Mammary epithelial cell (primary cell): Measurements from ENCODE around the gene GPX7.

Source experiments
- CTCF ChIP-seq, 2 donors: IDR thresholded peaks in 1 of 2; conservative IDR thresholded peaks in 1 of 2; 2 replicates each; pipeline ENCODE4 v1.5.1; 2011 to 2012; ENCODE audit warnings: inconsistent platforms in 2 of 2, low read length in 2 of 2, mild to moderate bottlenecking in 2 of 2, control low read depth in 1 of 2, low read depth in 1 of 2; ENCODE audit not compliant: insufficient read depth in 1 of 2; ENCODE audit errors: extremely low read depth in 1 of 2
- EZH2 ChIP-seq: IDR thresholded peaks from 2 replicates; pipeline ENCODE4 v1.6.1; 2012; ENCODE audit warnings: low read length, inconsistent platforms, borderline replicate concordance

- TF ChIP-seq CTCF (conservative IDR thresholded peaks at IDR 0.05 in 1 of 2, IDR thresholded peaks at IDR 0.05 in 1 of 2; ENCODE audit: extremely low read depth in 1 of 2, insufficient read depth in 1 of 2, low read depth in 1 of 2, low read length in 2 of 2) (no peak), EZH2 (no peak)
These were observed 4.3 kb upstream of the GPX7 start for GRCh38 chr1:52597912-52598311.
